ENCODE data around the gene UBQLN4.
"Not testable (repeated sequence)": the region's sequence is repeated elsewhere in the genome, so short reads cannot be mapped to it uniquely, and the experiment has no call there.

The UBQLN4 gene

GRCh38 chr1:156074661-156075060, 21.1 kb upstream of the UBQLN4 start:
- H3K9me3 ChIP-seq (ENCODE audit: control insufficient read depth in 5 of 5, low read length in 5 of 5), result no peaks in the 10 kb centered on the region
- H3K9ac ChIP-seq (ENCODE audit: low read length in 5 of 5), result no peak overlapping the region
- peaks cover 0 to 11% (median 0%) of the 10 kb centered on the region in 5 donors for H3K27me3 ChIP-seq (ENCODE audit: control insufficient read depth in 5 of 5, insufficient read depth in 4 of 5, low read length in 5 of 5)
- H3K4me1 ChIP-seq (ENCODE audit: control insufficient read depth in 5 of 5, insufficient read depth in 5 of 5, low read length in 5 of 5), result peaks cover 0 to 36% (median 30%) of the 10 kb centered on the region in 5 donors
- H3K36me3 ChIP-seq (ENCODE audit: control insufficient read depth in 5 of 5, insufficient read depth in 5 of 5, low read length in 5 of 5), result no peaks in the 10 kb centered on the region
- H3K4me3 ChIP-seq (ENCODE audit: low read depth in 1 of 5, low read length in 5 of 5), result no peak overlapping the region
- no peak overlapping the region for H3K27ac ChIP-seq (ENCODE audit: low read depth, low read length)

- Histone ChIP-seq H3K9me3 (ENCODE audit: control insufficient read depth in 5 of 5, low read length in 5 of 5) (no peaks in the 10 kb centered on the region), H3K27ac (ENCODE audit: low read depth, low read length) (no peak overlapping the region), H3K9ac (ENCODE audit: low read length in 5 of 5) (no peak overlapping the region), H3K4me3 (ENCODE audit: low read depth in 1 of 5, low read length in 5 of 5) (no peak overlapping the region), H3K36me3 (ENCODE audit: control insufficient read depth in 5 of 5, insufficient read depth in 5 of 5, low read length in 5 of 5) (no peaks in the 10 kb centered on the region), H3K4me1 (ENCODE audit: control insufficient read depth in 5 of 5, insufficient read depth in 5 of 5, low read length in 5 of 5) (peaks cover 0 to 38% (median 34%) of the 10 kb centered on the region in 5 donors), H3K27me3 (ENCODE audit: control insufficient read depth in 5 of 5, insufficient read depth in 4 of 5, low read length in 5 of 5) (peaks cover 0 to 11% (median 0%) of the 10 kb centered on the region in 5 donors)
Observed at GRCh38 chr1:156073740-156074139, 20.1 kb upstream of the UBQLN4 start.

GRCh38 chr1:156073110-156073687, 19.6 kb upstream of the UBQLN4 start:
- Histone ChIP-seq H3K27me3 (ENCODE audit: control insufficient read depth in 5 of 5, insufficient read depth in 4 of 5, low read length in 5 of 5) (peaks cover 0 to 11% (median 0%) of the 10 kb centered on the region in 5 donors), H3K36me3 (ENCODE audit: control insufficient read depth in 5 of 5, insufficient read depth in 5 of 5, low read length in 5 of 5) (no peaks in the 10 kb centered on the region), H3K4me3 (ENCODE audit: low read depth in 1 of 5, low read length in 5 of 5) (no peak overlapping the region), H3K9me3 (ENCODE audit: control insufficient read depth in 5 of 5, low read length in 5 of 5) (no peaks in the 10 kb centered on the region), H3K9ac (ENCODE audit: low read length in 5 of 5) (no peak overlapping the region), H3K27ac (ENCODE audit: low read depth, low read length) (no peak overlapping the region), H3K4me1 (ENCODE audit: control insufficient read depth in 5 of 5, insufficient read depth in 5 of 5, low read length in 5 of 5) (peaks cover 0 to 38% (median 34%) of the 10 kb centered on the region in 5 donors)

- Histone ChIP-seq H3K27me3 (ENCODE audit: control insufficient read depth in 5 of 5, insufficient read depth in 4 of 5, low read length in 5 of 5) (peaks cover 0 to 11% (median 0%) of the 10 kb centered on the region in 5 donors), H3K4me3 (ENCODE audit: low read depth in 1 of 5, low read length in 5 of 5) (no peak overlapping the region), H3K27ac (ENCODE audit: low read depth, low read length) (no peak overlapping the region), H3K9me3 (ENCODE audit: control insufficient read depth in 5 of 5, low read length in 5 of 5) (no peaks in the 10 kb centered on the region), H3K36me3 (ENCODE audit: control insufficient read depth in 5 of 5, insufficient read depth in 5 of 5, low read length in 5 of 5) (no peaks in the 10 kb centered on the region), H3K9ac (ENCODE audit: low read length in 5 of 5) (no peak overlapping the region), H3K4me1 (ENCODE audit: control insufficient read depth in 5 of 5, insufficient read depth in 5 of 5, low read length in 5 of 5) (peaks cover 0 to 38% (median 34%) of the 10 kb centered on the region in 5 donors)
Observed at GRCh38 chr1:156072251-156072650, 18.7 kb upstream of the UBQLN4 start.

- not testable (repeated sequence) for H3K27me3 ChIP-seq (ENCODE audit: control insufficient read depth in 5 of 5, insufficient read depth in 4 of 5, low read length in 5 of 5); H3K36me3 ChIP-seq (ENCODE audit: control insufficient read depth in 5 of 5, insufficient read depth in 5 of 5, low read length in 5 of 5); H3K4me3 ChIP-seq (ENCODE audit: low read depth in 1 of 5, low read length in 5 of 5); H3K9ac ChIP-seq (ENCODE audit: low read length in 5 of 5); H3K27ac ChIP-seq (ENCODE audit: low read depth, low read length); H3K9me3 ChIP-seq (ENCODE audit: control insufficient read depth in 5 of 5, low read length in 5 of 5)
- H3K4me1 ChIP-seq (ENCODE audit: control insufficient read depth in 5 of 5, insufficient read depth in 5 of 5, low read length in 5 of 5), result peaks cover 0 to 29% (median 26%) of the 10 kb centered on the region in 5 donors
Observed at GRCh38 chr1:156071332-156071816, 17.8 kb upstream of the UBQLN4 start.

- H3K9me3 ChIP-seq (ENCODE audit: control insufficient read depth in 5 of 5, low read length in 5 of 5), result no peaks in the 10 kb centered on the region
- H3K36me3 ChIP-seq (ENCODE audit: control insufficient read depth in 5 of 5, insufficient read depth in 5 of 5, low read length in 5 of 5), result no peaks in the 10 kb centered on the region
- peaks cover 0 to 7% (median 0%) of the 10 kb centered on the region in 5 donors for H3K27me3 ChIP-seq (ENCODE audit: control insufficient read depth in 5 of 5, insufficient read depth in 4 of 5, low read length in 5 of 5)
- H3K4me3 ChIP-seq (ENCODE audit: low read depth in 1 of 5, low read length in 5 of 5), result no peak overlapping the region
- no peak overlapping the region for H3K9ac ChIP-seq (ENCODE audit: low read length in 5 of 5)
- no peak overlapping the region for H3K27ac ChIP-seq (ENCODE audit: low read depth, low read length)
- H3K4me1 ChIP-seq (ENCODE audit: control insufficient read depth in 5 of 5, insufficient read depth in 5 of 5, low read length in 5 of 5), result peaks cover 0 to 21% (median 17%) of the 10 kb centered on the region in 5 donors
Observed at GRCh38 chr1:156070548-156070947, 16.9 kb upstream of the UBQLN4 start.

GRCh38 chr1:156069490-156070455, 16.2 kb upstream of the UBQLN4 start:
- H3K9ac ChIP-seq (ENCODE audit: low read length in 5 of 5), result no peak overlapping the region
- H3K27ac ChIP-seq (ENCODE audit: low read depth, low read length), result no peak overlapping the region
- no peaks in the 10 kb centered on the region for H3K36me3 ChIP-seq (ENCODE audit: control insufficient read depth in 5 of 5, insufficient read depth in 5 of 5, low read length in 5 of 5)
- H3K4me3 ChIP-seq (ENCODE audit: low read depth in 1 of 5, low read length in 5 of 5), result no peak overlapping the region
- peaks cover 0 to 5% (median 0%) of the 10 kb centered on the region in 5 donors for H3K27me3 ChIP-seq (ENCODE audit: control insufficient read depth in 5 of 5, insufficient read depth in 4 of 5, low read length in 5 of 5)
- H3K4me1 ChIP-seq (ENCODE audit: control insufficient read depth in 5 of 5, insufficient read depth in 5 of 5, low read length in 5 of 5), result peaks cover 0 to 13% (median 11%) of the 10 kb centered on the region in 5 donors
- no peaks in the 10 kb centered on the region for H3K9me3 ChIP-seq (ENCODE audit: control insufficient read depth in 5 of 5, low read length in 5 of 5)

- Histone ChIP-seq H3K9ac (ENCODE audit: low read length in 5 of 5) (no peak overlapping the region), H3K4me1 (ENCODE audit: control insufficient read depth in 5 of 5, insufficient read depth in 5 of 5, low read length in 5 of 5) (peaks cover 0 to 12% (median 10%) of the 10 kb centered on the region in 5 donors), H3K9me3 (ENCODE audit: control insufficient read depth in 5 of 5, low read length in 5 of 5) (no peaks in the 10 kb centered on the region), H3K27ac (ENCODE audit: low read depth, low read length) (no peak overlapping the region), H3K4me3 (ENCODE audit: low read depth in 1 of 5, low read length in 5 of 5) (no peak overlapping the region), H3K27me3 (ENCODE audit: control insufficient read depth in 5 of 5, insufficient read depth in 4 of 5, low read length in 5 of 5) (no peaks in the 10 kb centered on the region), H3K36me3 (ENCODE audit: control insufficient read depth in 5 of 5, insufficient read depth in 5 of 5, low read length in 5 of 5) (no peaks in the 10 kb centered on the region)
Observed at GRCh38 chr1:156067262-156067661, 13.7 kb upstream of the UBQLN4 start.

GRCh38 chr1:156065871-156066270, 12.3 kb upstream of the UBQLN4 start:
- H3K9ac ChIP-seq (ENCODE audit: low read length in 5 of 5), result no peak overlapping the region
- no peaks in the 10 kb centered on the region for H3K27me3 ChIP-seq (ENCODE audit: control insufficient read depth in 5 of 5, insufficient read depth in 4 of 5, low read length in 5 of 5)
- peaks cover 0 to 12% (median 10%) of the 10 kb centered on the region in 5 donors for H3K4me1 ChIP-seq (ENCODE audit: control insufficient read depth in 5 of 5, insufficient read depth in 5 of 5, low read length in 5 of 5)
- no peaks in the 10 kb centered on the region for H3K9me3 ChIP-seq (ENCODE audit: control insufficient read depth in 5 of 5, low read length in 5 of 5)
- H3K27ac ChIP-seq (ENCODE audit: low read depth, low read length), result no peak overlapping the region
- H3K36me3 ChIP-seq (ENCODE audit: control insufficient read depth in 5 of 5, insufficient read depth in 5 of 5, low read length in 5 of 5), result no peaks in the 10 kb centered on the region
- no peak overlapping the region for H3K4me3 ChIP-seq (ENCODE audit: low read depth in 1 of 5, low read length in 5 of 5)

GRCh38 chr1:156065212-156065611, 11.6 kb upstream of the UBQLN4 start:
- no peaks in the 10 kb centered on the region for H3K36me3 ChIP-seq (ENCODE audit: control insufficient read depth in 5 of 5, insufficient read depth in 5 of 5, low read length in 5 of 5)
- no peak overlapping the region for H3K9ac ChIP-seq (ENCODE audit: low read length in 5 of 5)
- peaks cover 0 to 9% (median 8%) of the 10 kb centered on the region in 5 donors for H3K4me1 ChIP-seq (ENCODE audit: control insufficient read depth in 5 of 5, insufficient read depth in 5 of 5, low read length in 5 of 5)
- no peaks in the 10 kb centered on the region for H3K27me3 ChIP-seq (ENCODE audit: control insufficient read depth in 5 of 5, insufficient read depth in 4 of 5, low read length in 5 of 5)
- no peak overlapping the region for H3K27ac ChIP-seq (ENCODE audit: low read depth, low read length)
- no peak overlapping the region for H3K4me3 ChIP-seq (ENCODE audit: low read depth in 1 of 5, low read length in 5 of 5)
- H3K9me3 ChIP-seq (ENCODE audit: control insufficient read depth in 5 of 5, low read length in 5 of 5), result no peaks in the 10 kb centered on the region

Measured in subcutaneous abdominal adipose tissue (tissue), 5 donors.